Right lobe of liver (tissue), 6 donors: ENCODE data around the gene CD63. TPM values are rescaled to one million over a fixed set of nuclear protein-coding genes. Genes with fewer than 3 reads are reported as not detected.

Source experiments
- ATAC-seq, 4 donors: fragments of 200-7000 bp; cut with Tn5 transposase; one replicate each; pipeline ENCODE4 v1.9.1; 2020; ENCODE audit warnings: mild to moderate bottlenecking in 4 of 4, moderate library complexity in 4 of 4
- DNase-seq, 3 donors: peaks; one replicate each; pipeline ENCODE4 v3.0.0-alpha.2; 2020
- H3K27ac ChIP-seq, 3 donors: fragments of 200-600 bp; one replicate each; pipeline ENCODE4 v1.8.0; 2022
- H3K27me3 ChIP-seq, 2 donors: fragments of 200-600 bp; one replicate each; pipeline ENCODE4 v1.8.0; 2022
- H3K36me3 ChIP-seq, 4 donors: fragments of 200-600 bp; sonication (generic) in 1 of 4; one replicate each; pipeline versions ENCODE4 v1.5.1 to v1.8.0; 2017 to 2022; ENCODE audit warnings: control low read depth in 1 of 4
- H3K4me1 ChIP-seq, 4 donors: fragments of 200-600 bp; sonication (generic) in 1 of 4; one replicate each; pipeline versions ENCODE4 v1.5.1 to v1.8.0; 2017 to 2022; ENCODE audit warnings: control low read depth in 1 of 4
- H3K4me3 ChIP-seq, 3 donors: fragments of 200-600 bp; one replicate each; pipeline ENCODE4 v1.8.0; 2022
- H3K9me3 ChIP-seq, 4 donors: fragments of 200-600 bp; sonication (generic) in 1 of 4; one replicate each; pipeline versions ENCODE4 v1.5.1 to v1.8.0; 2017 to 2022; ENCODE audit warnings: control low read depth in 1 of 4
- POLR2A ChIP-seq: fragments of 450-650 bp; IDR thresholded peaks from one replicate; pipeline ENCODE4 v1.6.1; 2017; ENCODE audit warnings: antibody characterized with exemption, mild to moderate bottlenecking
- WGBS: methylation state at CpG from one replicate; pipeline ENCODE4 v1.1.6; 2018; ENCODE audit warnings: low coverage, low lambda C conversion rate; ENCODE audit not compliant: insufficient coverage; ENCODE audit errors: missing lambda C conversion rate; 5-methylcytosine and 5-hydroxymethylcytosine counted together
- intact Hi-C, 2 donors: fragments of 100-400 bp; cut with DNase I; formaldehyde crosslinking; loops; one replicate each; pipeline versions ENCODE4 v1.11.2 to v1.14.1; 2022
- small RNA-seq, 2 experiments: library from RNA; depleted of rRNA; stranded (forward); fragments of <200 nt; gene quantifications; one replicate each; pipeline ENCODE3, GENCODE V24; 2016
- total RNA-seq, 6 experiments: library from RNA; depleted of rRNA in 2 of 6; stranded (reverse); fragments of >200 nt in 2 of 6; fragmentation: NEBNext Ultra II Directional in 3 of 6; extraction: Animal tissue kit (Norgen Biotek cat#: 25700) in 3 of 6; gene quantifications; one replicate each; pipeline versions ENCODE4 v1.1.0 to v1.2.4, GENCODE V29; 2016 to 2023
- TF ChIP-seq, protein P1 (sequence below), 4 donors: fragments of 200-600 bp in 3 of 4; fragments of 450-650 bp in 1 of 4; IDR thresholded peaks; one replicate each; pipeline versions ENCODE4 v1.5.1 to v1.8.0; 2016 to 2022; ENCODE audit warnings: antibody characterized with exemption in 4 of 4, mild to moderate bottlenecking in 2 of 4
- donor health status: DM: no; HTN: yes; CAD: no.
- donor health status: DM: no; HTN: no; CAD: no.
- donor health status: DM: no; HTN: no; CAD: no.
- donor health status: DM: no; HTN: yes; CAD: no.
- donor health status: DM: no; HTN: yes; CAD: no.

CD63 gene
- total RNA-seq, 6 experiments from 2014 or later, result 213 to 556 (median 317) TPM

GRCh38 chr12:55675666-55676065, 53.1 kb downstream of the CD63 start:
- DNase-seq, result peak in 1 of 3 donors; percentile 22
- Histone ChIP-seq H3K4me3 (no peak overlapping the region), H3K9me3 (no peaks in the 10 kb centered on the region), H3K4me1 (no peaks in the 10 kb centered on the region), H3K36me3 (no peaks in the 10 kb centered on the region), H3K27me3 (no peaks in the 10 kb centered on the region), H3K27ac (no peak overlapping the region)
- no peak for TF ChIP-seq POLR2A
- TF ChIP-seq, protein P1, sequence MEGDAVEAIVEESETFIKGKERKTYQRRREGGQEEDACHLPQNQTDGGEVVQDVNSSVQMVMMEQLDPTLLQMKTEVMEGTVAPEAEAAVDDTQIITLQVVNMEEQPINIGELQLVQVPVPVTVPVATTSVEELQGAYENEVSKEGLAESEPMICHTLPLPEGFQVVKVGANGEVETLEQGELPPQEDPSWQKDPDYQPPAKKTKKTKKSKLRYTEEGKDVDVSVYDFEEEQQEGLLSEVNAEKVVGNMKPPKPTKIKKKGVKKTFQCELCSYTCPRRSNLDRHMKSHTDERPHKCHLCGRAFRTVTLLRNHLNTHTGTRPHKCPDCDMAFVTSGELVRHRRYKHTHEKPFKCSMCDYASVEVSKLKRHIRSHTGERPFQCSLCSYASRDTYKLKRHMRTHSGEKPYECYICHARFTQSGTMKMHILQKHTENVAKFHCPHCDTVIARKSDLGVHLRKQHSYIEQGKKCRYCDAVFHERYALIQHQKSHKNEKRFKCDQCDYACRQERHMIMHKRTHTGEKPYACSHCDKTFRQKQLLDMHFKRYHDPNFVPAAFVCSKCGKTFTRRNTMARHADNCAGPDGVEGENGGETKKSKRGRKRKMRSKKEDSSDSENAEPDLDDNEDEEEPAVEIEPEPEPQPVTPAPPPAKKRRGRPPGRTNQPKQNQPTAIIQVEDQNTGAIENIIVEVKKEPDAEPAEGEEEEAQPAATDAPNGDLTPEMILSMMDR (IDR thresholded peaks at IDR 0.05), result no peak
- WGBS, result 69% methylated on average over 7 of the region's 8 CpGs
- peak in 2 of 4 donors; percentile 7 to 17 for ATAC-seq
- intact Hi-C loops, result no loop called here

Small RNA genes lying within 50 kb of the gene (small RNA-seq; reads per million reads assigned to genes)
- gene AC009779.1, result 0 reads per million in 2 experiments
- gene RF00017, result 0 reads per million in 2 experiments

Other genes starting within 250 kb of the CD63 start
- gene OR6C68, start 236.6 kb downstream of the CD63 start, total RNA-seq, result not detected
- gene OR6C4, start 179.4 kb downstream of the CD63 start, total RNA-seq, result not detected
- gene OR2AP1, start 156.5 kb downstream of the CD63 start, total RNA-seq, result not detected
- gene OR10P1, start 92.1 kb downstream of the CD63 start, total RNA-seq, result not detected
- gene ITGA7, start 21.1 kb downstream of the CD63 start, total RNA-seq, result 10 to 100 TPM in 3 of 6 experiments, 1 to 10 TPM in 3; 3.1 to 20.1 (median 8.3) TPM
- 100 to 1,000 TPM in 3 of 6 experiments, 10 to 100 TPM in 3; 81.8 to 175 (median 99.0) TPM for gene BLOC1S1, start 13.0 kb downstream of the CD63 start, total RNA-seq
- 10 to 100 TPM; 26.3 to 52.5 (median 43.0) TPM for gene RDH5, start 8.6 kb downstream of the CD63 start, total RNA-seq
- gene GDF11, start 14.1 kb upstream of the CD63 start, total RNA-seq, result under 1 TPM; 0.25 to 0.95 (median 0.54) TPM
- 10 to 100 TPM; 11.3 to 22.3 (median 17.0) TPM for gene SARNP, start 88.7 kb upstream of the CD63 start, total RNA-seq
- 10 to 100 TPM; 20.2 to 35.4 (median 24.9) TPM for gene ORMDL2, start 89.0 kb upstream of the CD63 start, total RNA-seq
- gene DNAJC14, start 100.6 kb upstream of the CD63 start, total RNA-seq, result 10 to 100 TPM; 11.8 to 17.2 (median 13.1) TPM
- 1 to 10 TPM; 1.3 to 5.0 (median 1.9) TPM for gene MMP19, start 113.9 kb upstream of the CD63 start, total RNA-seq
- gene PYM1, start 198.9 kb upstream of the CD63 start, total RNA-seq, result 10 to 100 TPM; 16.5 to 36.4 (median 20.9) TPM
- gene DGKA, start 202.2 kb upstream of the CD63 start, total RNA-seq, result 1 to 10 TPM; 2.7 to 7.6 (median 4.9) TPM
- gene PMEL, start 237.0 kb upstream of the CD63 start, total RNA-seq, result 1 to 10 TPM; 1.5 to 4.5 (median 2.7) TPM
- gene CDK2, start 237.8 kb upstream of the CD63 start, total RNA-seq, result 10 to 100 TPM in 3 of 6 experiments, 1 to 10 TPM in 3; 8.0 to 14.9 (median 10.6) TPM
- 10 to 100 TPM; 36.5 to 60.7 (median 51.6) TPM for gene RAB5B, start 245.1 kb upstream of the CD63 start, total RNA-seq